SH-SY5Y (cell line): ENCODE results near the gene DPPA2.

ENCODE experiments used
- GATA2 ChIP-seq: IDR thresholded peaks from 2 replicates; pipeline ENCODE4 v1.6.1; 2011; ENCODE audit warnings: mild to moderate bottlenecking, low read depth, low read length
- GATA3 ChIP-seq: IDR thresholded peaks from 2 replicates; pipeline ENCODE4 v1.6.1; 2011; ENCODE audit warnings: low read depth, mild to moderate bottlenecking, low read length, moderate library complexity

- TF ChIP-seq GATA2 (no peak), GATA3 (no peak)
Measured at GRCh38 chr3:109351231-109351630, 34.9 kb upstream of the DPPA2 start.
